ENCODE measurements around the gene CDC42BPB.
A peak's percentile ranks its signal among the peaks of the same experiment; 100 is the strongest.

CDC42BPB gene

GRCh38 chr14:102941419-102942011 lies 115.8 kb downstream of the CDC42BPB start:
- Histone ChIP-seq H3K18ac (ENCODE audit: low read length) (no peak overlapping the region), H3K9ac (ENCODE audit: low read depth, low read length, poor library complexity) (no peak overlapping the region), H3K4me1 (ENCODE audit: control insufficient read depth in 2 of 2, insufficient read depth in 1 of 2, low read depth in 1 of 2, low read length in 2 of 2) (peaks cover 0 to 5% of the 10 kb centered on the region in 2 donors), H3K14ac (ENCODE audit: low read length) (no peak overlapping the region), H3K27me3 (ENCODE audit: control insufficient read depth in 3 of 3, insufficient read depth in 3 of 3, low read depth in 1 of 3, low read length in 3 of 3) (no peaks in the 10 kb centered on the region), H2BK120ac (ENCODE audit: low read depth, low read length) (no peak overlapping the region), H3K23ac (ENCODE audit: low read depth, low read length, poor library complexity) (no peak overlapping the region), H3K4me2 (ENCODE audit: insufficient read depth, low read length, poor library complexity, severe bottlenecking) (no peak overlapping the region), H3K27ac (replicated peaks; ENCODE audit: low read length) (no peak overlapping the region), H3K4me3 (ENCODE audit: low read length in 2 of 2) (no peak overlapping the region), H2BK5ac (ENCODE audit: low read length) (no peak overlapping the region), H3K36me3 (replicated peaks in 1 of 2; ENCODE audit: control insufficient read depth in 2 of 2, insufficient read depth in 2 of 2, low read length in 2 of 2) (peaks cover 53 to 92% of the 10 kb centered on the region in 2 donors), H2BK12ac (ENCODE audit: low read length) (no peak overlapping the region), H3K9me3 (replicated peaks in 1 of 2; ENCODE audit: control insufficient read depth in 2 of 2, insufficient read depth in 1 of 2, low read depth in 1 of 2, low read length in 2 of 2) (no peaks in the 10 kb centered on the region), H2BK15ac (ENCODE audit: low read length) (no peak overlapping the region), H4K8ac (ENCODE audit: low read depth, low read length) (no peak overlapping the region), H3K4ac (ENCODE audit: low read length) (no peak overlapping the region), H3K79me1 (ENCODE audit: low read depth, low read length) (peaks cover 3% of the 10 kb centered on the region), H4K91ac (ENCODE audit: low read depth, low read length, poor library complexity) (no peak overlapping the region), H2AK5ac (ENCODE audit: low read depth, low read length) (no peak overlapping the region), H2AFZ (ENCODE audit: low read length) (no peak overlapping the region)
- DNase-seq (ENCODE audit: low spot score): no peak
- no CpG with 5 or more reads among the region's 10 CpGs for WGBS, 2 donors (ENCODE audit: extremely low coverage in 2 of 2, insufficient read length in 2 of 2, insufficient replicate concordance in 1 of 2)

GRCh38 chr14:102940729-102941362 lies 116.5 kb downstream of the CDC42BPB start:
- DNase-seq (ENCODE audit: low spot score): no peak
- no CpG with 5 or more reads among the region's 19 CpGs for WGBS, 2 donors (ENCODE audit: extremely low coverage in 2 of 2, insufficient read length in 2 of 2, insufficient replicate concordance in 1 of 2)
- H2BK120ac ChIP-seq (ENCODE audit: low read depth, low read length): no peak overlapping the region
- no peak overlapping the region for H3K9ac ChIP-seq (ENCODE audit: low read depth, low read length, poor library complexity)
- no peak overlapping the region for H2BK15ac ChIP-seq (ENCODE audit: low read length)
- H3K4me2 ChIP-seq (ENCODE audit: insufficient read depth, low read length, poor library complexity, severe bottlenecking): no peak overlapping the region
- H3K4me3 ChIP-seq (ENCODE audit: low read length in 2 of 2): peak overlapping the region in 1 of 2 donors; percentile 7
- H4K91ac ChIP-seq (ENCODE audit: low read depth, low read length, poor library complexity): no peak overlapping the region
- H3K18ac ChIP-seq (ENCODE audit: low read length): no peak overlapping the region
- H3K4ac ChIP-seq (ENCODE audit: low read length): no peak overlapping the region
- peaks cover 0 to 5% of the 10 kb centered on the region in 2 donors for H3K4me1 ChIP-seq (ENCODE audit: control insufficient read depth in 2 of 2, insufficient read depth in 1 of 2, low read depth in 1 of 2, low read length in 2 of 2)
- no peak overlapping the region for H3K14ac ChIP-seq (ENCODE audit: low read length)
- peaks cover 3% of the 10 kb centered on the region for H3K79me1 ChIP-seq (ENCODE audit: low read depth, low read length)
- no peak overlapping the region for H3K23ac ChIP-seq (ENCODE audit: low read depth, low read length, poor library complexity)
- H3K9me3 ChIP-seq (replicated peaks in 1 of 2; ENCODE audit: control insufficient read depth in 2 of 2, insufficient read depth in 1 of 2, low read depth in 1 of 2, low read length in 2 of 2): no peaks in the 10 kb centered on the region
- H2BK5ac ChIP-seq (ENCODE audit: low read length): no peak overlapping the region
- no peak overlapping the region for H2AFZ ChIP-seq (ENCODE audit: low read length)
- no peak overlapping the region for H2BK12ac ChIP-seq (ENCODE audit: low read length)
- no peak overlapping the region for H3K27ac ChIP-seq (replicated peaks; ENCODE audit: low read length)
- peaks cover 49 to 93% of the 10 kb centered on the region in 2 donors for H3K36me3 ChIP-seq (replicated peaks in 1 of 2; ENCODE audit: control insufficient read depth in 2 of 2, insufficient read depth in 2 of 2, low read length in 2 of 2)
- H4K8ac ChIP-seq (ENCODE audit: low read depth, low read length): no peak overlapping the region
- H3K27me3 ChIP-seq (ENCODE audit: control insufficient read depth in 3 of 3, insufficient read depth in 3 of 3, low read depth in 1 of 3, low read length in 3 of 3): no peaks in the 10 kb centered on the region
- no peak overlapping the region for H2AK5ac ChIP-seq (ENCODE audit: low read depth, low read length)

- Histone ChIP-seq H3K18ac (ENCODE audit: low read length) (peak overlapping the region; percentile 25), H2BK5ac (ENCODE audit: low read length) (no peak overlapping the region), H3K4me3 (ENCODE audit: low read length in 2 of 2) (no peak overlapping the region), H3K9me3 (replicated peaks in 1 of 2; ENCODE audit: control insufficient read depth in 2 of 2, insufficient read depth in 1 of 2, low read depth in 1 of 2, low read length in 2 of 2) (no peaks in the 10 kb centered on the region), H3K27ac (replicated peaks; ENCODE audit: low read length) (no peak overlapping the region), H3K4ac (ENCODE audit: low read length) (no peak overlapping the region), H4K8ac (ENCODE audit: low read depth, low read length) (no peak overlapping the region), H2AK5ac (ENCODE audit: low read depth, low read length) (peak overlapping the region; percentile 83), H3K4me2 (ENCODE audit: insufficient read depth, low read length, poor library complexity, severe bottlenecking) (no peak overlapping the region), H2BK15ac (ENCODE audit: low read length) (no peak overlapping the region), H3K79me1 (ENCODE audit: low read depth, low read length) (no peaks in the 10 kb centered on the region), H2BK120ac (ENCODE audit: low read depth, low read length) (no peak overlapping the region), H2BK12ac (ENCODE audit: low read length) (peak overlapping the region; percentile 96), H4K91ac (ENCODE audit: low read depth, low read length, poor library complexity) (no peak overlapping the region), H3K36me3 (replicated peaks in 1 of 2; ENCODE audit: control insufficient read depth in 2 of 2, insufficient read depth in 2 of 2, low read length in 2 of 2) (peaks cover 40 to 87% of the 10 kb centered on the region in 2 donors), H3K23ac (ENCODE audit: low read depth, low read length, poor library complexity) (no peak overlapping the region), H3K14ac (ENCODE audit: low read length) (no peak overlapping the region), H3K9ac (ENCODE audit: low read depth, low read length, poor library complexity) (no peak overlapping the region), H3K4me1 (ENCODE audit: control insufficient read depth in 2 of 2, insufficient read depth in 1 of 2, low read depth in 1 of 2, low read length in 2 of 2) (peaks cover 0 to 5% of the 10 kb centered on the region in 2 donors), H3K27me3 (ENCODE audit: control insufficient read depth in 3 of 3, insufficient read depth in 3 of 3, low read depth in 1 of 3, low read length in 3 of 3) (no peaks in the 10 kb centered on the region), H2AFZ (ENCODE audit: low read length) (no peak overlapping the region)
- no peak for DNase-seq (ENCODE audit: low spot score)
- WGBS, 2 donors (ENCODE audit: extremely low coverage in 2 of 2, insufficient read length in 2 of 2, insufficient replicate concordance in 1 of 2): no CpG with 5 or more reads among the region's 43 CpGs
These were observed 117.4 kb downstream of the CDC42BPB start for GRCh38 chr14:102939820-102940561.

GRCh38 chr14:102939329-102939728 lies 118.0 kb downstream of the CDC42BPB start:
- H3K9me3 ChIP-seq (replicated peaks in 1 of 2; ENCODE audit: control insufficient read depth in 2 of 2, insufficient read depth in 1 of 2, low read depth in 1 of 2, low read length in 2 of 2): no peaks in the 10 kb centered on the region
- H3K4me3 ChIP-seq (ENCODE audit: low read length in 2 of 2): peak overlapping the region in 1 of 2 donors; percentile 16
- no CpG with 5 or more reads among the region's 18 CpGs for WGBS, 2 donors (ENCODE audit: extremely low coverage in 2 of 2, insufficient read length in 2 of 2, insufficient replicate concordance in 1 of 2)
- no peak overlapping the region for H3K4ac ChIP-seq (ENCODE audit: low read length)
- no peak overlapping the region for H3K9ac ChIP-seq (ENCODE audit: low read depth, low read length, poor library complexity)
- no peak overlapping the region for H2AFZ ChIP-seq (ENCODE audit: low read length)
- H2BK120ac ChIP-seq (ENCODE audit: low read depth, low read length): no peak overlapping the region
- no peak for DNase-seq (ENCODE audit: low spot score)
- H3K4me2 ChIP-seq (ENCODE audit: insufficient read depth, low read length, poor library complexity, severe bottlenecking): no peak overlapping the region
- H3K18ac ChIP-seq (ENCODE audit: low read length): no peak overlapping the region
- no peaks in the 10 kb centered on the region for H3K27me3 ChIP-seq (ENCODE audit: control insufficient read depth in 3 of 3, insufficient read depth in 3 of 3, low read depth in 1 of 3, low read length in 3 of 3)
- H2BK5ac ChIP-seq (ENCODE audit: low read length): no peak overlapping the region
- no peak overlapping the region for H4K91ac ChIP-seq (ENCODE audit: low read depth, low read length, poor library complexity)
- no peak overlapping the region for H3K14ac ChIP-seq (ENCODE audit: low read length)
- H2AK5ac ChIP-seq (ENCODE audit: low read depth, low read length): peak overlapping the region; percentile 83
- H3K27ac ChIP-seq (replicated peaks; ENCODE audit: low read length): no peak overlapping the region
- H3K4me1 ChIP-seq (ENCODE audit: control insufficient read depth in 2 of 2, insufficient read depth in 1 of 2, low read depth in 1 of 2, low read length in 2 of 2): peaks cover 0 to 5% of the 10 kb centered on the region in 2 donors
- H3K36me3 ChIP-seq (replicated peaks in 1 of 2; ENCODE audit: control insufficient read depth in 2 of 2, insufficient read depth in 2 of 2, low read length in 2 of 2): peaks cover 37 to 81% of the 10 kb centered on the region in 2 donors
- no peak overlapping the region for H2BK12ac ChIP-seq (ENCODE audit: low read length)
- H4K8ac ChIP-seq (ENCODE audit: low read depth, low read length): no peak overlapping the region
- H3K79me1 ChIP-seq (ENCODE audit: low read depth, low read length): no peaks in the 10 kb centered on the region
- H2BK15ac ChIP-seq (ENCODE audit: low read length): no peak overlapping the region
- no peak overlapping the region for H3K23ac ChIP-seq (ENCODE audit: low read depth, low read length, poor library complexity)

Data from neuronal stem cell (in vitro differentiated cells).